Activated CD4-positive, CD25-positive, alpha-beta regulatory T cell treated with anti-CD3 and anti-CD28 coated beads, Interleukin-2, amount 50 U/mL, for 72 hours (primary cell): ENCODE results near the gene ABTB2.

Experiments used
- DNase-seq: peaks from one replicate; pipeline ENCODE4 v3.0.0; 2021

ABTB2 gene

GRCh38 chr11:34313099-34313517, 44.7 kb downstream of the ABTB2 start:
- no peak for DNase-seq

DNA sequence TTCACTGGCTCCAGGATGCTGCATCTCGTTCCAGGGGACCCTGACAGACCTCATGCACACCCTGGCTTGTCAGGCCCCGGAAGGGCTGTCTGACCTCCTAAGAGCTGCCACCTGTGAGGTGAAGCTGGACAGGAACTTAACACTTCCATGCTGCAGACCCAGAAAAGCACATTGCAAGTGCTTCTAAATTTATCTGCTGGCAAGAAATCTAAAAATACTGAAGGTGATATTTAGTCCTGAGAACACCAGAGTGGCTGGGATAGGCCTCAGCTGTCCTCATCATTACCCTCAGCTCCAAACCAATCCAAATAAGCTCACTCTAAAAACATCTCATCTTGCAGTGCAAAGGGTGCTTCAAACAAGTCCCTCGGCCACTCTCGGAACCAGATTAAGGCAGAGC, 46.7 kb downstream of the ABTB2 start:
- DNase-seq = no peak

DNA sequence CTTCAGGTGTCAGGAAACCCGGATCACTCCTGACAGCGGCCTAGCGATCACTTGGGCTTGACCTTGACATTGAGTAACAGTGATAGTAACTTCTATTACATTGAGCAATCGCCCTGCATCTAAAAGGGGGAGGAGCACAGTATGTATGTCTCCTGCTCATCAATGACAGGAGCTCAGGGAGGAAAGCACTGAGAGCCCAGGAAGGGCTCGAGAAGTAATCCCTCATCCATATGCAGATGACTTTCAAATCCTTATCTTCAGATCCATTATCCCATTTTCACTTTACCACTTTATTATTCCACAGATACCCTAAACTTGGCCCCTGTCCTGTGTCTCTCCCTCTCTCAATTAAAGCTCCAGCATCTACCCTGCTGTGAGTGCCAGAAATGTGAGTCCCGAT, 47.8 kb downstream of the ABTB2 start:
- DNase-seq = no peak

- DNase-seq = no peak
Measured at GRCh38 chr11:34308913-34309585, 48.8 kb downstream of the ABTB2 start.

DNA sequence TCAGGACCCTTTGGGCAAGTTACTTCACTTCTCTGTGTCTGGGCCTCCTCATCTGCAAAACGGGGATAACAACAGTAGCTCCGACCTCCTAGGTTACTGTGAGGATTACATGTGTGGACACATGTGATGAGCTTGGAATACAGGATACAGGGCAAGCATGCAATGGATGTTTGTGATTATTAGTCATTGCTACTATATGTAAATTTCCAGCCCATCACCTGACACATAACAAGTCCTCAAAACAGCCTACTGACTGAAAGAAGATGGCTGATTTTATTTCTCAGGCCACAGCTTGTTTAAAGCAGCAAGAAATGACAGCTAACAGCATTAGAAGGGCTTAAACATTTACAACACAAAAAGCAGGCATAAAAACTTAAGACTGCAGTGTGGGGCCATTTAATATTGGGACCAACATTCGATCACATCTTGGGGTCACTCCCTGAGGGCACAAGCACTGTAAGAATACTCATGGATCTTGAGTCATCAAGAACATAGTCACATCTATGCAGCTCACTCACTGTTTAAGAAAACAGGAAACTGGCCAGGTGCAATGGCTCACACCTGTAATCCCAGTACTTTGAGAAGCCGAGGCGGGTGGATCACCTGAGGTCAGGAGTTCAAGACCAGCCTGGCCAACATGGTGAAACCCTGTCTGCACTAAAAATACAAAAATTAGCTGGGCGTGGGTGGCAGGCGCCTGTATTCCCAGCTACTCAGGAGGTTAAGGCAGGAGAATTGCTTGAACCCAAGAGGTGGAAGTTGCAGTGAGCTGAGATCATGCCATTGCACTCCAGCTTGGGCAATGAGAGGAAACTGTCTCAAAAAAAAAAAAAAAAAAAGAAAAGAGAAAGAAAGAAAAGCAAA, 49.5 kb downstream of the ABTB2 start:
- no peak for DNase-seq

DNA sequence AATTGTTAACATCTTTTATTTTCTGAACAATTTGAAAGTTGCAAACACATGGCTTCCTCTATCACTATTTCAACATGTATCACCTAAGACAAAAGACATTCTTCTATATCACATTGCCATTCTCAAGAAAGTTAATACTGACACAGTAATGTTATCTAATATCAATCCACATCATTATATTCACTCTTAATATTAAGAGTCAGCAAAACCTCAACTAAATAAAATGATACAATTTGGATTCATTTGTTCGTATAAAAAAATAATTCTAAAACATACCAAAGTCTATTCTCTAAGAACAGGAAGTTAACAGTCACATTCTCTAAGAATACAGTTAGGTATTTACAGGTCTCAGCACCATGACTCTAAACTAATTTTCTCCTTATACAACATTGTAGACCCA, 52.0 kb downstream of the ABTB2 start:
- no peak for DNase-seq

DNA sequence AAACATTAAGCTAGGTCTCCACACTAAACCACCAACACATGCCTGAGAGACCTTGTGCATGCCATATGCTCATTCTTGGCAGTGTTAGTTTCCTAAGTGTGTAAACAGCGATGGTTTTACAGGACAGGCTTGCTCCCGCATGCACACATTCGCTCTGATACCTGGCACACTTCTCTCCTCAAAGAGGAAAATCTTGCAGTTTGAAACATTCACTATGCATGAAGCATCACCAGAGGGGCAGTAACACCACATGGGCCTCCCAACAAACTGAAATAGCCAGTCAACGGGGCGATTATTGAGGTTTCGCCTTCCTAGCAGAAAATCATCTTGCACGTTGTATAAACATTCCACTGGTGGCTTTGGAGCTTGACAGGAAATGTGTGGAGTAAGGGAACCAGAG, 52.6 kb downstream of the ABTB2 start:
- no peak for DNase-seq

- no peak for DNase-seq
Measured at GRCh38 chr11:34303028-34303570, 54.7 kb downstream of the ABTB2 start.

- DNase-seq = no peak
Measured at GRCh38 chr11:34302046-34302921, 55.5 kb downstream of the ABTB2 start.

DNA sequence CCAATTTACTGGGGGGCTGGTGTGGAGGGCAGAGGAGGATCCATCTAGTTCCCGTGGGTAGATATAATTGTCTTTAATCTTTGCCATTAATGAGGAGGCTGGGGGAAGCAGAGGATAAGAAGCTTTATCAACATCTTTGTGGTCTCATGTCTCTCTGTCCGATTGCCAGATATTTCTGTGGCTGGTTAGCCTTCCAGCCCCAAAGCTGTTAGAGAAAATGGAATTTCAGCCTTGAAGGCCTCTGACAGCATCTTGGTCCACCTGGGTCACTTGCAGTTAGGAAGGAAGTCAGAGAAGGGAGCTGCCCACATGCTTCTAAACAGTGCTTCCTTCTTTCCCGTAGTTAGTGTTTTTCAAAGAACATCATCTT, 56.9 kb downstream of the ABTB2 start:
- DNase-seq = no peak

DNA sequence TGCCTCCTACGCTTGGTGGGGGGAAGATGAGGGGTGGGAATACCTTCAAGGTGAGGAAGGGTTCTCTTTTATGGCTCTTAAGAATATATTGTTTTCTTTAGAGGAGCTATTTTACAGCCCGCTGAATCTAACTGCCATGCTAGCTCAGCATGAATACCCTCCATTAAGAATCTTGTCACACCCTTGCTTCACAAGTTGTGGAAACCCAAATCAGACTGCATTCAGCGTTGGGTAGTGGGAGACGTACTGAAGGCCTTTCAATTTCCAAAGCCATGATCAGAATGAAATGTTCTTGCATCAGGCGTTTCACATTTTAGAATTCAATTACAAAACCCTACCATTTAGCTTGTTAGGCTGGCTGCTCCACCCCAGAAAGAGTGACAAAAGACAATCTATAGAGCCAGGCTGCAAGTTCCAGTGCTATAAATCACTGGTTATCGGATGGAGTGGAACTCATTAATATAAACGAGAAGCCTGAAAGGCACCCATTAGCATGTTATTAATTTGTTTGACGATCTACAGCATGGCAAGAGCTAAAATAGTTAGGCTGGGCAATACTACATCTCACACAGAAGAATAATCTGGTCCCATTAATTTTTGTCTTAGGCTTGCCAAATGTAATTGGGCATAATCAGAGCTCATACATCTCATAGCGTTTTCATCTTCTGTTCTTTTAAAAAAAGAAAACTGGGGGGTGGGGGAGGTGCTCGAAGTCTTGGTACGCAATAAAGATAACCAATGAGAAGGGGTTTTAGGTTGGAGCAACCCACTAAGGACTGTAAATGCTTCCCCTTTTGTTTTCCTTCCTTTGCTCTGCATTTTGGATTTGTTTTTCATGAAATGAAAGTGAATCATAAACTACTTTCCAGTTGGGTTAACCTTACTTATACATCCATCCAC, 57.5 kb downstream of the ABTB2 start:
- no peak for DNase-seq

DNA sequence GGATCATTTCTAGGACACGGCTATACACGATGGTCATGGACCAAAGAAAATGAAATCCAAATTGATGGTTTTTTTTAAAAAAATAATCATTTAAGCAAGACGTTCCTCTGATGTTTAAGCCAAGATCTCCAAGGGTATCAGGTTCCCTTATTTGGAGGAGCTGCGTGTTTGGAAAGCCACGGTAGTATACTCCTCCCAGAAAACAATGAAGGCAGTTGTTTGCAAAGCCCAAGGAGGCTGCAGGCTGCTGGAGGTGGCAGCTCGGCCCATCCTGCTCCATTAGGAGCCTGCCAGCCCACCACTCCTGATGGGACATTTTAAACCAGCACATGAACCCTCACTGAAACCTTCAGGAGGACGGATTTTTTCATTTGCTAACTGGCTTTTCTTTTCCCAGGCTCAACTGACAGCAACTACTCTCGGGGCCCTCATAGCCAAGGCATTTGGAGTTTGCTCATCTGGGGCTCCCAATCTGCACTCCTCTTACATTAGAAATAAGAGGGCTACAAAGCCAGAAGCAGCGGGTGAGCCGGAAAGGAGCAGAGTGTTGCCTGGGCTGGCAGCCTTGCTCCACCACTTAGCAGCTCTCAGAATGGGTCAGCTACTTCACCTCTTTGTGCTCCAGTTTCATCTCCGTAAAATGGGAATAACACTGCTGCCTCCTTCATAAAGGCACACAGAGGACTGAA, 58.4 kb downstream of the ABTB2 start:
- no peak for DNase-seq

- no peak for DNase-seq
Measured at GRCh38 chr11:34298871-34299270, 58.9 kb downstream of the ABTB2 start.

- no peak for DNase-seq
Measured at GRCh38 chr11:34296412-34296811, 61.4 kb downstream of the ABTB2 start.

- no peak for DNase-seq
Measured at GRCh38 chr11:34292546-34292945, 65.3 kb downstream of the ABTB2 start.

- DNase-seq = no peak
Measured at GRCh38 chr11:34292111-34292510, 65.7 kb downstream of the ABTB2 start.

DNA sequence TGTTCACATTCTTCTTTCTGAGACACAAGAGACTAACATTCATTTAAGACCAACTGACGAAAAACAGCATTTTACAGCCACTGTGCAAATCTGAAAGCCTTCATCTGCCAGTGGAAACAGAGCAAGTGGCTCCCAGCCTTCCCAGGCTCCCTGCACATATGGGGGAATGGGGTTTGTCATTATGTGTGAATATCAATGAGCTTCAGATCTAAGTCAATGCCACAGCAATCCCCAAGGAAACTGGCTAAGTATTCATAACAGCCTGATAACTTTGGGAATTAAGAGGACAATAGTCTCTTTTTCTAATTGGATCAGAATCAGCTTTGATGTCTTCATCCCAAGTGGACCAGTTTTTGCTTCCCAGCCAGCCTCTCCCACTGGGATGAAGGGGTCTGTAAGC, 66.9 kb downstream of the ABTB2 start:
- DNase-seq = no peak

DNA sequence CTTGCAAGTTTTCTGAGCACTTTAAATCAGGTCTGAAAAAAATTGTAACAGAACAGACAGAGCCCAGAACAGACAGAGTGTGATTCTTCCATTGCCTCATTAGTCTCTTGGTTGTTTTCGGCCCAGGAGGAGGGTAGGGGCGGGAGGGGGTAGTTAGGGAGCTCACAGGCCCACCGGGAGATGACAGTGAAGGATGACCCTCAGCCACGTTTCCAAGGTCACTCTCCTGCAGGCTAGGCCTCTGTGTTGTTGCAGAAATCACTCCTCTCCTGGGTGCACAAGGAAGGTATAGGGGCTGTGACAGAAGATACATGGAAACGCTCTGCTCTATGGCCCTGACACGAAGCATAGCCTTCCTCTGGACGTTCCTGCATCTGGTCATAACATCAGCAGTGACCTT, 69.3 kb downstream of the ABTB2 start:
- DNase-seq = no peak

- DNase-seq = no peak
Measured at GRCh38 chr11:34284811-34285481, 72.9 kb downstream of the ABTB2 start.

DNA sequence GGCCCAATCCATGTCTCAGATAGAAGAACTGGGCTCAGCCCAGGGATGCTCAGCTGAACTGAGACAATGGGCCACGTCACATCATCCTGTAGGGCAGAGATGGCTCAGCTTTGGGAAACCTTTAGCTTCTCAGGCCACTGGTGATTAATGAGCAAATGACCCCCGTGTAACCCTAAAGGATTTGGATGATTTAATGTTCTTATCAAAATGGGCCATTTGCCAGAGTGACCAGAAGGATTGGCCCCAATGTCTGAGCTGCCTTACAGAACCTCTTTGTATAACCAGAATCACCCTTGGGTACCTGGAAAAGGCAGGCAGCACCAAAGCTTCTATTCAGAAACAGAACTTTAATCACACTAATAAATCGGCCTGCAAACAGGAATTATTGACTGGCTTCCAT, 73.7 kb downstream of the ABTB2 start:
- DNase-seq = no peak
